ENCODE results near the gene NDUFB5. TPM values are rescaled to one million over a fixed set of nuclear protein-coding genes. Genes with fewer than 3 reads are reported as not detected.
"Not testable (repeated sequence)": the region's sequence is repeated elsewhere in the genome, so short reads cannot be mapped to it uniquely, and the experiment has no call there.

The NDUFB5 gene
- total and polyA plus RNA-seq, 2 donors: 70.4 to 190 TPM

DNA sequence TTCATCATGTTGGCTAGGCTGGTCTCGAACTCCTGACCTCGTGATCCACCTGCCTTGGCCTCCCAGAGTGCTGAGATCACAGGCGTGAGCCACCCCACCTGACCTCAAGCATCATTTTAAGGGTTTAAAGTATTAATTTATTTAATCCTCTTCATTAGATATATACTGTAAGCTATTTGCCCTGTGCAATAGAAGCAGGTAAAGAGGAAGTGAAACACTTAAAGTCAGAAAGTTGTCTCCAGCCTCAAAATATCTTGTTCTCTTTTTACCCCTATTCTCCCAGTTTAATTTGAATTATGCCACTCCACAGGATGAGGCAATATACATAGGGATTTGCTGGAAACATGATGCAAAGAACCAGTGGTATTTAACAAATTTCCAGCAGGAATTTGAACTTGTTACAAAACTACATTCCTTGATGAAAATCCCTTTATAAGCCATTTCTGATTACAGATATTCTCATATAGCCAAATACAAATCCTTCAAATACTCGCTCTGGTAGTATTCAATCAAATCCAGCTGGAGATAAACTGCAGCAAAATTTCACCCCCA, 2.0 kb downstream of the NDUFB5 start:
- H3K4me1 ChIP-seq (ENCODE audit: insufficient read depth): no peaks in the 10 kb centered on the region
- WGBS: 89% methylated on average over 4 of the region's 4 CpGs
- H3K4me3 ChIP-seq (ENCODE audit: low read depth, low read length): no peak overlapping the region
- H3K36me3 ChIP-seq (ENCODE audit: insufficient read depth): no peaks in the 10 kb centered on the region
- no peak for DNase-seq (ENCODE audit: extremely low spot score)
- no peak overlapping the region for H3K27ac ChIP-seq (ENCODE audit: low read depth)

- H3K4me3 ChIP-seq (ENCODE audit: low read depth, low read length): no peak overlapping the region
- H3K4me1 ChIP-seq (ENCODE audit: insufficient read depth): no peaks in the 10 kb centered on the region
- no peaks in the 10 kb centered on the region for H3K36me3 ChIP-seq (ENCODE audit: insufficient read depth)
- DNase-seq (ENCODE audit: extremely low spot score): no peak
- no peak overlapping the region for H3K27ac ChIP-seq (ENCODE audit: low read depth)
- WGBS: 52% methylated on average over 6 of the region's 6 CpGs
Measured at GRCh38 chr3:179608931-179609720, 4.5 kb downstream of the NDUFB5 start.

DNA sequence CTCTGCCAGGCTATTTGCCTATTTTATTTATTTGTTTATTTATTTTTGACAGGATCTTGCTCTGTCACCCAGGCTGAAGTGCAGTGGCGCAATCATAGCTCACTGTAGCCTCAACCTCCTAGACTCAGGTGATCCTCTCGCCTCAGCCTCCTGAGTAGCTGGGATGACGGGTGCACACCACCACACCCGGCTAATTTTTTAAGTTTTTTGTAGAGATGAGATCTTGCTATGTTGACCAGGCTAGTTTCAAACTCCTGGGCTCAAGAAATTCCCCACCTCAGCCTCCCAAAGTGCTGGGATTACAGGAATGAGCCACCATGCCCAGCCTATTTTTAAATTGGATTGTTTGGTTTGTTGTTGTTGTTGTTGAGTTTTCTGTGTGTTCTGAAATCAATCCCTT, 5.5 kb downstream of the NDUFB5 start:
- H3K27ac ChIP-seq (ENCODE audit: low read depth): no peak overlapping the region
- WGBS: 98% methylated on average over 4 of the region's 4 CpGs
- no peak overlapping the region for H3K4me3 ChIP-seq (ENCODE audit: low read depth, low read length)
- DNase-seq (ENCODE audit: extremely low spot score): no peak
- no peaks in the 10 kb centered on the region for H3K4me1 ChIP-seq (ENCODE audit: insufficient read depth)
- H3K36me3 ChIP-seq (ENCODE audit: insufficient read depth): no peaks in the 10 kb centered on the region

- H3K36me3 ChIP-seq (ENCODE audit: insufficient read depth): no peaks in the 10 kb centered on the region
- H3K27ac ChIP-seq (ENCODE audit: low read depth): no peak overlapping the region
- no peaks in the 10 kb centered on the region for H3K4me1 ChIP-seq (ENCODE audit: insufficient read depth)
- WGBS: 43% methylated on average over 2 of the region's 2 CpGs
- no peak for DNase-seq (ENCODE audit: extremely low spot score)
- no peak overlapping the region for H3K4me3 ChIP-seq (ENCODE audit: low read depth, low read length)
Measured at GRCh38 chr3:179613807-179614206, 9.2 kb downstream of the NDUFB5 start.

DNA sequence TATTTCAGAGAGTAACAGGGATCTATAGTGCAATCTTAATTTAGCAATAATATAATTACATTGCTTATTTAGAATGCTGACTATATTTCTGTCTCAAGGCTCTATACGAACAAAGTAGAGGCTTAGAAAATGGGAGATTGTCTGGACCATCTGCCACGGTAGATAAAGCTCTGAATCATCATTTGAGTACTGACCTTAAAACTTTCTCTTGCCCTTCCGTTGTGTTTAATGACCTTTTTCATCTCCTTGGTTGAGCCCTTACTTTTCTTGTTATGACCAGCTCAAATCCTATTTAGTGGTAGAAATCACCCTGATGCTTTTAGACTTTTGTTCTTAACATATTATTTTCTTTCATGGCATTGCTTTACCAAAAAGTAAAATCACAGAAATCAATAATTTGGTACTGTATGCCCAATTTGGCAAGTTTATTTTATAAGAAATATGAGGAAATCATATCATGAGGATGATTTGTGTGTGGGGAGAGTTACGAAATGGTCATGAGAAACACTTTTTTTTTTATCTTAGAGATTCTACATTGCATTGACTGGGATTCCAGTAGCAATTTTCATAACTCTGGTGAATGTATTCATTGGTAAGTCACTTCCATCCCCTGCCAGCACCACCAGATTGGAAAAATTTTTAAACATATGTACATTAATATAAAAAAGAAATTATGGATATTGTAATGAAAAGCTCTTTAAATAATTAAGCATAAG, 11.0 kb downstream of the NDUFB5 start:
- Histone ChIP-seq H3K4me1 (ENCODE audit: insufficient read depth) (no peaks in the 10 kb centered on the region), H3K27ac (ENCODE audit: low read depth) (no peak overlapping the region), H3K4me3 (ENCODE audit: low read depth, low read length) (no peak overlapping the region), H3K36me3 (ENCODE audit: insufficient read depth) (no peaks in the 10 kb centered on the region)
- no peak for DNase-seq (ENCODE audit: extremely low spot score)
- 78% methylated on average over 4 of the region's 4 CpGs for WGBS

DNA sequence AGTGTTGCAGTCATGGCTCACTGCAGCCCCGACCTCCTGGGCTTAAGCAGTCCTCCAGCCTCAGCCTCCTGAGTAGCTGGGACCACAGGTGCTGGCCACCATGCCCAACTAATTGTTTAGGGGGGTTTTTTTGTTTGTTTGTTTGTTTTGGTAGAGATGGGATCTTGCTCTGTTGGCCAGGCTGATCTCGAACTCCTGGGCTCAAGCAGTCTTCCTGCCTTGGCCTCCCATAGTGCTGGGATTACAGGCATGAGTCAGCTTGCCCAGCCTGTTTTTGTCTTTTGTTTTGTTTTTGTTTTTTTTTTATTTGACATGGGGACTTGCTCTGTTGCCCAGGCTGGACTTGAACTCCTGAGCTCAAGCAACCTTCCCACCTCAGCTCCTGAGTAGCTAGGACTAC, 17.4 kb downstream of the NDUFB5 start:
- Histone ChIP-seq H3K4me3 (ENCODE audit: low read depth, low read length) (no peak overlapping the region), H3K36me3 (ENCODE audit: insufficient read depth) (no peaks in the 10 kb centered on the region), H3K4me1 (ENCODE audit: insufficient read depth) (no peaks in the 10 kb centered on the region), H3K27ac (ENCODE audit: low read depth) (no peak overlapping the region)
- 94% methylated on average over 2 of the region's 2 CpGs for WGBS
- DNase-seq (ENCODE audit: extremely low spot score): no peak

DNA sequence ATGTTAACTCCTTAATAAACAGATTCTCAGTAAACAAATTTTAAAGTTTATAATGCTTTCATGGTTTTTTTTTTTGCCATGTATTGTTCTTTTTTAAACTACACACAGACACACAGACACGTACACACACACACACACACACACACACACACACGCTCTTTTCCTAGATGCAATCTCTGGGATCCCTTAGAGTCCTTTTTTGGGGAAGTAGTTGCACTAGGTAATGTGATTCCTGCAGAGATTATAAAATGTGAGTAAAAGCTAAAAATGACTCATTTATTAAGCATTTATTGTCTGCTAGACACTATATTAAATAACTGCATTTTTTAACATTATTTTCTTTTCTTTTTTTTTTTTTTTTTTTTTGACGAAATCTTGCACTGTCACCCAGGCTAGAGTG, 19.9 kb downstream of the NDUFB5 start:
- no peak overlapping the region for H3K4me3 ChIP-seq (ENCODE audit: low read depth, low read length)
- 88% methylated on average over 3 of the region's 3 CpGs for WGBS
- no peak for DNase-seq (ENCODE audit: extremely low spot score)
- H3K36me3 ChIP-seq (ENCODE audit: insufficient read depth): no peaks in the 10 kb centered on the region
- no peaks in the 10 kb centered on the region for H3K4me1 ChIP-seq (ENCODE audit: insufficient read depth)
- no peak overlapping the region for H3K27ac ChIP-seq (ENCODE audit: low read depth)

- 78% methylated on average over 3 of the region's 3 CpGs for WGBS
- H3K36me3 ChIP-seq (ENCODE audit: insufficient read depth): no peaks in the 10 kb centered on the region
- no peak overlapping the region for H3K27ac ChIP-seq (ENCODE audit: low read depth)
- H3K4me3 ChIP-seq (ENCODE audit: low read depth, low read length): no peak overlapping the region
- DNase-seq (ENCODE audit: extremely low spot score): no peak
- H3K4me1 ChIP-seq (ENCODE audit: insufficient read depth): no peaks in the 10 kb centered on the region
Measured at GRCh38 chr3:179630753-179631451, 26.3 kb downstream of the NDUFB5 start.

DNA sequence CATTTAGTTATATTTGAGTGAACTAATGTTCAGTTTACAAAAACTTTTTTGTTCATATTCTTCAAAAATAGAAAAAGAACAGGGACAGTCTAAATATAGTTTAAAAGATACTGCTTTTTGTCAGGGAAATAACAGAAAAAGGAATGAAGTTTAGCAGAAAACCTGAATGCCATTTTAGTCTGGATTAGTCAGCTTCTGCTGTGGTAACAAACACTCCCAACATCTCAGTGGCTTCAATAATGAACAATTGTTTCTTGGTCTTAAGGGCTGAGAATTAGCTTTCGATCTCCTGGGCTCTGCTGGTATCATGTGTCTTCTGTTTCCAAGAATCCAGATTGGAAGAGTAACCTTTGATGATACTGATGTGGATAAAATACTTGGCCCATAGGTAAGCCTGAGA, 35.9 kb downstream of the NDUFB5 start:
- H3K27ac ChIP-seq (ENCODE audit: low read depth): no peak overlapping the region
- no peaks in the 10 kb centered on the region for H3K36me3 ChIP-seq (ENCODE audit: insufficient read depth)
- no peaks in the 10 kb centered on the region for H3K4me1 ChIP-seq (ENCODE audit: insufficient read depth)
- H3K4me3 ChIP-seq (ENCODE audit: low read depth, low read length): no peak overlapping the region
- 93% methylated on average over 1 of the region's 1 CpG for WGBS
- no peak for DNase-seq (ENCODE audit: extremely low spot score)

- H3K4me1 ChIP-seq (ENCODE audit: insufficient read depth): no peaks in the 10 kb centered on the region
- H3K27ac ChIP-seq (ENCODE audit: low read depth): no peak overlapping the region
- WGBS: 84% methylated on average over 3 of the region's 3 CpGs
- no peak for DNase-seq (ENCODE audit: extremely low spot score)
- no peaks in the 10 kb centered on the region for H3K36me3 ChIP-seq (ENCODE audit: insufficient read depth)
- H3K4me3 ChIP-seq (ENCODE audit: low read depth, low read length): no peak overlapping the region
Measured at GRCh38 chr3:179642871-179643270, 38.3 kb downstream of the NDUFB5 start.

- not testable (repeated sequence) for H3K27ac ChIP-seq (ENCODE audit: low read depth); H3K4me1 ChIP-seq (ENCODE audit: insufficient read depth); H3K4me3 ChIP-seq (ENCODE audit: low read depth, low read length); H3K36me3 ChIP-seq (ENCODE audit: insufficient read depth); DNase-seq (ENCODE audit: extremely low spot score)
- WGBS: 93% methylated on average over 8 of the region's 8 CpGs
Measured at GRCh38 chr3:179643837-179644236, 39.2 kb downstream of the NDUFB5 start.

DNA sequence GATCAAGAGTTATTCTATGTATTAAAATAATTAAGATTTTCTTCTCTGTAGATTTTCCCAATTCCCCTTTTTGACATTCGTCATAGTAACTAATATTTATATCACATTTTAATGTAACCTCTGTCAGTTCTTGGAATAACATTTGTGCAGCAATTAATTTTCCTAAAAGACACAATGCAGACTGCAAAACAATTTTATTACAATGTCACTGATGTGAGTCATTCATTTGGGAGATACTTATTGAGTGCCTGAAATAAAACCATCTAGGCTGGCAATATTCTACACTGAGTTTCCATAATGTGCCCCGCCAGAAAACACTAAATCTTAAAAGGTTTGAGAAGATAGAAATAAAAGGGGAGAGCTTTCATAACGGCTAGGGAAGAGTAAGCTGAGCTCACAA, 41.6 kb downstream of the NDUFB5 start:
- H3K4me1 ChIP-seq (ENCODE audit: insufficient read depth): no peaks in the 10 kb centered on the region
- no peak overlapping the region for H3K27ac ChIP-seq (ENCODE audit: low read depth)
- 84% methylated on average over 3 of the region's 3 CpGs for WGBS
- no peak for DNase-seq (ENCODE audit: extremely low spot score)
- H3K36me3 ChIP-seq (ENCODE audit: insufficient read depth): no peaks in the 10 kb centered on the region
- no peak overlapping the region for H3K4me3 ChIP-seq (ENCODE audit: low read depth, low read length)

- H3K27ac ChIP-seq (ENCODE audit: low read depth): no peak overlapping the region
- no peaks in the 10 kb centered on the region for H3K4me1 ChIP-seq (ENCODE audit: insufficient read depth)
- H3K4me3 ChIP-seq (ENCODE audit: low read depth, low read length): peak overlapping the region; percentile 68
- WGBS: 49% methylated on average over 11 of the region's 11 CpGs
- DNase-seq (ENCODE audit: extremely low spot score): no peak
- H3K36me3 ChIP-seq (ENCODE audit: insufficient read depth): no peaks in the 10 kb centered on the region
Measured at GRCh38 chr3:179651687-179652446, 47.3 kb downstream of the NDUFB5 start.
